ENCODE results near the gene EHHADH. TPM values are rescaled to one million over a fixed set of nuclear protein-coding genes. Genes with fewer than 3 reads are reported as not detected.

EHHADH gene
- total and polyA plus RNA-seq, 2 experiments from 2014 or later: 2.5 to 6.0 TPM

GRCh38 chr3:185250247-185250646, 3.6 kb downstream of the EHHADH start:
- H3K9me2 ChIP-seq (ENCODE audit: insufficient read depth): no peaks in the 10 kb centered on the region
- H3K4me2 ChIP-seq: no peak overlapping the region
- no peak overlapping the region for H3K27ac Mint-ChIP-seq
- H4K20me1 ChIP-seq (replicated peaks; ENCODE audit: insufficient read depth): no peaks in the 10 kb centered on the region
- no peak overlapping the region for H3K4me3 ChIP-seq
- peaks cover 1% of the 10 kb centered on the region for H3K27me3 Mint-ChIP-seq (ENCODE audit: insufficient read depth, low read depth, poor library complexity)
- H3F3A ChIP-seq (replicated peaks; ENCODE audit: low read depth): no peaks in the 10 kb centered on the region
- no peaks in the 10 kb centered on the region for H3K36me3 ChIP-seq (ENCODE audit: insufficient read depth)
- no peak overlapping the region for H2AFZ ChIP-seq
- no peak for TF ChIP-seq ZNF462 (CRISPR knock-in tag; IDR thresholded peaks at IDR 0.05)
- TF ChIP-seq NANOG (IDR thresholded peaks at IDR 0.05; ENCODE audit: borderline replicate concordance): no peak
- TF ChIP-seq STAT1 (IDR thresholded peaks at IDR 0.05; ENCODE audit: unreplicated experiment): no peak
- TF ChIP-seq ZNF114 (CRISPR knock-in tag; IDR thresholded peaks at IDR 0.05): no peak
- TF ChIP-seq ETS1 (IDR thresholded peaks at IDR 0.05): no peak
- TF ChIP-seq EZH2 (IDR thresholded peaks at IDR 0.05; ENCODE audit: low read depth, unreplicated experiment): no peak
- TF ChIP-seq JUNB (IDR thresholded peaks at IDR 0.05; ENCODE audit: unreplicated experiment): no peak
- TF ChIP-seq CTCF (conservative IDR thresholded peaks at IDR 0.05; ENCODE audit: low read depth in 2 of 2): no peak
- TF ChIP-seq ZNF331 (CRISPR knock-in tag; IDR thresholded peaks at IDR 0.05; ENCODE audit: low read depth): no peak
- TF ChIP-seq, protein P1, sequence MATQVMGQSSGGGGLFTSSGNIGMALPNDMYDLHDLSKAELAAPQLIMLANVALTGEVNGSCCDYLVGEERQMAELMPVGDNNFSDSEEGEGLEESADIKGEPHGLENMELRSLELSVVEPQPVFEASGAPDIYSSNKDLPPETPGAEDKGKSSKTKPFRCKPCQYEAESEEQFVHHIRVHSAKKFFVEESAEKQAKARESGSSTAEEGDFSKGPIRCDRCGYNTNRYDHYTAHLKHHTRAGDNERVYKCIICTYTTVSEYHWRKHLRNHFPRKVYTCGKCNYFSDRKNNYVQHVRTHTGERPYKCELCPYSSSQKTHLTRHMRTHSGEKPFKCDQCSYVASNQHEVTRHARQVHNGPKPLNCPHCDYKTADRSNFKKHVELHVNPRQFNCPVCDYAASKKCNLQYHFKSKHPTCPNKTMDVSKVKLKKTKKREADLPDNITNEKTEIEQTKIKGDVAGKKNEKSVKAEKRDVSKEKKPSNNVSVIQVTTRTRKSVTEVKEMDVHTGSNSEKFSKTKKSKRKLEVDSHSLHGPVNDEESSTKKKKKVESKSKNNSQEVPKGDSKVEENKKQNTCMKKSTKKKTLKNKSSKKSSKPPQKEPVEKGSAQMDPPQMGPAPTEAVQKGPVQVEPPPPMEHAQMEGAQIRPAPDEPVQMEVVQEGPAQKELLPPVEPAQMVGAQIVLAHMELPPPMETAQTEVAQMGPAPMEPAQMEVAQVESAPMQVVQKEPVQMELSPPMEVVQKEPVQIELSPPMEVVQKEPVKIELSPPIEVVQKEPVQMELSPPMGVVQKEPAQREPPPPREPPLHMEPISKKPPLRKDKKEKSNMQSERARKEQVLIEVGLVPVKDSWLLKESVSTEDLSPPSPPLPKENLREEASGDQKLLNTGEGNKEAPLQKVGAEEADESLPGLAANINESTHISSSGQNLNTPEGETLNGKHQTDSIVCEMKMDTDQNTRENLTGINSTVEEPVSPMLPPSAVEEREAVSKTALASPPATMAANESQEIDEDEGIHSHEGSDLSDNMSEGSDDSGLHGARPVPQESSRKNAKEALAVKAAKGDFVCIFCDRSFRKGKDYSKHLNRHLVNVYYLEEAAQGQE (IDR thresholded peaks at IDR 0.05; ENCODE audit: unreplicated experiment): no peak
- TF ChIP-seq CREB1 (CRISPR knock-in tag; IDR thresholded peaks at IDR 0.05; ENCODE audit: low read depth): no peak
- TF ChIP-seq POLR2AphosphoS5 (IDR thresholded peaks at IDR 0.05; ENCODE audit: low read depth): no peak
- no peak for TF ChIP-seq EZH2phosphoT487 (IDR thresholded peaks at IDR 0.05; ENCODE audit: unreplicated experiment)
- H3K36me3 Mint-ChIP-seq (ENCODE audit: low read depth): no peaks in the 10 kb centered on the region; the same call in 1 of the 3 replicates
- no peaks in the 10 kb centered on the region for H3K27me3 ChIP-seq (ENCODE audit: insufficient read depth)
- DNase-seq (ENCODE audit: low spot score) (no peak), ATAC-seq (no peak)
- peaks cover 2% of the 10 kb centered on the region; the same call in 1 of the 3 replicates for H3K9me3 Mint-ChIP-seq
- no peak overlapping the region for H3K4me3 Mint-ChIP-seq
- peaks cover 16% of the 10 kb centered on the region for H3K4me1 ChIP-seq (ENCODE audit: insufficient read depth)
- H3K79me2 ChIP-seq (replicated peaks; ENCODE audit: insufficient read depth): no peaks in the 10 kb centered on the region
- no peak overlapping the region for H3K27ac ChIP-seq (ENCODE audit: low read depth)
- peaks cover 12% of the 10 kb centered on the region for H3K4me1 Mint-ChIP-seq

Data from GM23338 (cell line).